GM19035 (cell line): ENCODE measurements around the gene TAS2R4.
"Not testable (repeated sequence)": the region's sequence is repeated elsewhere in the genome, so short reads cannot be mapped to it uniquely, and the experiment has no call there.

Experiments used
- ATAC-seq: cut with Tn5 transposase; IDR thresholded peaks from one replicate; pipeline ENCODE4 v1.9.1; 2021; ENCODE audit not compliant: unreplicated experiment

The TAS2R4 gene, protein sequence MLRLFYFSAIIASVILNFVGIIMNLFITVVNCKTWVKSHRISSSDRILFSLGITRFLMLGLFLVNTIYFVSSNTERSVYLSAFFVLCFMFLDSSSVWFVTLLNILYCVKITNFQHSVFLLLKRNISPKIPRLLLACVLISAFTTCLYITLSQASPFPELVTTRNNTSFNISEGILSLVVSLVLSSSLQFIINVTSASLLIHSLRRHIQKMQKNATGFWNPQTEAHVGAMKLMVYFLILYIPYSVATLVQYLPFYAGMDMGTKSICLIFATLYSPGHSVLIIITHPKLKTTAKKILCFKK

DNA sequence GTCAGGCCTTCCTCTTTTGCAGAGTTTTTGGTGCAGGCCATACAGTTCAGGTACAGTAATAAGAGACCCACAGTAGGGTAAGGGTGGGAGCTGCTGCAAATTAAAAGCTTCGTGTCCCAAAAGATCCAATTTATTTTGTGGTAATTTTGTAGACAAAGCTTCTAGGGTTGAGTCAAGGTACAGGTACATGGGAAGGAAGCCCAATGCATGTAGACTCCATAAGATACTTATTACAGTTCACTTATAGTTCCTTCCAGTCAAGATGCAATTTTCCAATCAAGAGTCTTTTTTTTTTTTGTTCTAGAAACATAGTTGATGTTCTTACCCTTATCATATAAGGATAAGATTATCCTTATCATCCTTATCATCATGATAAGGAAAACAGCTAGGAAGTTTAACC, at the start of gene TAS2R4:
Gene TAS2R4 (plus strand): TSS at position 301 of the 400 bp plus-strand sequence. CDS start 1,815 bp downstream, outside the sequence.
- no peak for ATAC-seq

DNA sequence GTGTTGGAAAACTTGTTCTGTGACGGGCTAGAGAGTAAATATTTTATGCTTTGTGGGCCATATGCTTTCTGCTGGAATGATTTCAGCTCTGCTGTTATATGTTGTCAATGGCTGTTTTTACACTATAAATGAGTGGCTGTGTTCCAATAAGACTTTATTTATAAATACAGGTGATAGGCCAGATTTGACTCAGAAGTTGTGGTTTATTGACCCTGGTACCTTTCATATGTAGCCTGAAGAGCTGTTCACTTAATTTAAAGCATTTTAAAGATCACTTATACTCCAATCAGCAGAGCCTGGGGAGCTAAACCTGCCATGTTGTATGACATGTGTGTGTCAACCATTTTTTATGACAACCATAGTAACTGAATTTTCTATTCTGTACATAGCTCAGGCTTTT, 47.5 kb upstream of the TAS2R4 start:
- ATAC-seq, result no peak

DNA sequence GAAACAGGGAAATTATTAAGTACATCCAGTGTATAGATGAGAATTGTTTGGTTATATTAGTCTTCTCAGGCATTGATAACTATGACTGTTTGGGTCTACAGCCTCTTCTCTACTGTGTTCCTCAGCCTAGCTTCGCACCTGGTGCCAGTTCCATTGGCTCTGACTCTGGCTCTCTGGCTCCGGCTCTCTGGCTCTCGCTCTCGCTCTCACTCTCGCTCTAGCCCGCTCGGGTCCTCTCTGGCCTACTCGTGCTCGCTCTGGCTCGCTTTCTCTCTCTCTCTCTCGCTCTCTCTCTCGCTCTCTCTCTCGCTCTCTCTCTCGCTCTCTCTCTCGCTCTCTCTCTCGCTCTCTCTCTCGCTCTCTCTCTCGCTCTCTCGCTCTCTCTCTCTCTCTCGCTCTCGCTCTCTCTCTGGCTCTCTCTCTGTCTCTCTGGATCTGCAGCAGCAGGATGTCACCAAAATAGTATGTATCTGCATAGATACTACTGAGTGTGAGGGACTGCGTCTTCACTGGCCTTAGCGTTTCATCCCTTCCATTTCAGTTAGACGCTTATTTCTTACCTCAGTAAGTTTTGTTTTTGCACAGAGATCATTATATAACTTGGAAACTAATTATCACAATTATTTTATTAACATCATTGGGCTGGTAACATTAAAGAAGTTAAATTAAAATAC, 44.9 kb upstream of the TAS2R4 start:
- ATAC-seq, result no peak

DNA sequence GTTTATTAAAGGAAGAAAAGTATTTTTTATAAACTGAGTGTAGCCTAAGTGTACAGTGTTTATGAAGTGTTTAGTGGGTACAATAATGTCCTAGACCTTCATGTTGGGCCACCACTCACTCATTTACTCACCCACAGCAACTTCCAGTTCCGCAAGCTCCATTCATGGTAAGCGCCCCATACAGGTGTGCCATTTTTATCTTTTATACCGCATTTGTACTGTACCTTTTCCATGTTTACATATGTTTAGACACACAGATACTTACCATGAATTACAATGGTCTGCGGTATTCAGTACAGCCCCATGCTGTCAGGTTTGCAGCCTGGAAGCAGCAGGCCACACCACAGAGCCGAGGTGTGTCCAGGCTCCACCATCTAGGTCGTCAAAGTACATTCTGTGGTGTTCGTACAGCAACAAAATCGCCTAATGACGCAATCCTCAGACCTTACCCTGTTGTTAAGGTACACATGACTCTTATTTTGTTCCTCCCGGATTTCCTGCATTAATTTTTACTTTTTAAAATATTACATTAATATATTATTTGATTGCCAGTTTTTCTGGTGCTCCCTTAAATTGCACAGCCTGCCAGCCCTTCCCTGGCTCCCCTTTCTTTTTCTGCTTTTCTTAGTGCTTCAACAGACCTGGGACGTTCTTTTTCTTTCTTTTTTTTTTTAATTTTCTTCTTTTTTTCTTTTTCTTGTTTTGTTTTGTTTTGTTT, 39.2 kb upstream of the TAS2R4 start:
- no peak for ATAC-seq

DNA sequence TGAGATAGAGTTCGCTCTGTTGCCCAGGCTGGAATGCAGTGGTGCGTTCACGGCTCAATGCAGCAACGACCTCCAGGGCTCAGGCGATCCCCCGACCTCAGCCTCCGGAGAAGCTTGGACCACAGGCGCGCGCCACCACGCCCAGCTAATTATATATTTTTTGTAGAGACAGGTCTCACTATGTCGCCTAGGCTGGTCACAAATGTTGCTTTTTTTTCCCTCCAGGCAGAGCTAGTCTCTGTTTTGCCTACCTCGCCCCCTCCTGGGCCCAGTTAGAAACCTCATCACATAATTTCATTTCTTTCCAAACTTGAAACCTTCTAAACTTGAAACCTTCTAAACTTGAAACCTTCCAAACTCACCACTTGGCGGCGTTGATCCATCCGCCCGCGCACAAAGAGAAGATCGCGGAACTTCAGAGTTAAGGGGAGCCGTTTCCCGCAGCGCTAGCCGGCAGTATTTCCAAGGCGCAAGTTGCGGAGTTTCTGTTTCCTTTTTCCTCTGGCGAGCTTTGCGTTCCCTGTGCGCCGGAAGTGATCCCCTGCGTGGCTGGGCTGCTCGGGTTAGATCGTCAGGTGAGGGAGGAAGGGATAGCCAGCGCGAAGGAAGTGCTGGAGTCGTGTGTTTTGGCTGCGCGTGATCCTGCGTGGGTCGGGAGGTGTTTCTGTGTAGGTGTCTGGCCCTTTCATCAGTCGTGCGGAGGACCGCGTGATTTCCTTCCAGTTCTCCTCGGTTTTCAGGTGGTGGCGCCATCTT, 38.5 kb upstream of the TAS2R4 start, which contains the start of gene SSBP1:
Gene SSBP1 (plus strand): TSS at position 523 of the 756 bp plus-strand sequence. CDS start 809 bp downstream, outside the sequence.
- peak; percentile 92 for ATAC-seq

DNA sequence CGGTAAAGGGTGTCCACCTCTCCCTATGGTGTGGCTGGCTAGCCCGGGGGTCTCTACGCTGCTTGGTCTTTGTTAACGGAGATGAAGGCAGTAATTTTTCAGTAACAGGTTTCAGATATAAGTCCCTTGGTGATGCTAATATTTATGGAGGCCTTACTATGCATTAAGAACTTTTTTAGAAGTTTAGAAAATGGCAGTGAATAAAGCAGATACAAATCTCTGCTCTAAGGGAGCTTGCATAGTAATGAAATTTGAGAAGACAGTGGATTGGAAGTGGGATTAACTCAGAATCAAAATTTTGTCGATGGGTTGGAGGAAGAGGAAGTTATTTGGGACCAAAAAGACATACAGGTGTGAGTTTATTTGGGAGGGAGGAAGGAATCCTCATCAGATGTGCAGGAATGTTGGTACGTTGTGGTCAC, 37.9 kb upstream of the TAS2R4 start:
- ATAC-seq, result no peak

DNA sequence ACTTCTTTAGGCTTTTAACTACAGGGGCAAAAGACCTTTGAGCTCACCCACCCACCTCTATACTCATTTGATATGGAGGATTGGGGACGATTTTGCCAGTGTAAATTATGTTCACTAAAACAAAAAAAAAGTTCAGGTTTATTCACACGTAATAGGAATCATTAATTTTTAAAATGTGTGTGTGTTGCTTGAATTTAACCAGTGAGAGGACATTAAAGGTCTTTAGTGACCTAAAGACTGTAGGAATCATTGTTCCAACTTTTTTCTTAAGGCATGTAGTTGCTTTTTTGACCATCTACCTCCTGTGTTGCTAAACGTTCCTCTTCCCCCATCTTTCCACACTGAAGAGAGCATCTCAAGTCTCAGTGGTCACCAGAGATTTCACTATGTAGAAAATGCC, 37.2 kb upstream of the TAS2R4 start:
- no peak for ATAC-seq

DNA sequence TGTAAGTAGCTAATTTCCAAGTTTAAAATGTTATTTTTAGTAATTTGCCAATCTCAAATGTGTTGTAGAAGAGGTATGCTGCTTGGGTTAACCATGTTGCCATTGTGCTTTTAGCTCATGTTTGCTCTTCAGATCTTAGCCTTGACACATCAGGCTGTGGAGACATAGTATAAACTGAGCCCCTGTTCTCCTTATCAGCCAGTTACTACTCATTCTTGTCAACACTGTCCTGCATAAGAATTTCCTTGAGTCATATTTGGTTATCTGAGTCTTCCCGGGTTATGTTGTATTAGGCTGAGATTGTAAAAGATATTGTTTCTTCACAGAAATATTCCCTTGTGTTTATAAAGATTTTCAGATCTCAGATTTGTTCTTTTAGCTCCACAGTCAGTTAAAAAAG, 34.2 kb upstream of the TAS2R4 start:
- no peak for ATAC-seq

DNA sequence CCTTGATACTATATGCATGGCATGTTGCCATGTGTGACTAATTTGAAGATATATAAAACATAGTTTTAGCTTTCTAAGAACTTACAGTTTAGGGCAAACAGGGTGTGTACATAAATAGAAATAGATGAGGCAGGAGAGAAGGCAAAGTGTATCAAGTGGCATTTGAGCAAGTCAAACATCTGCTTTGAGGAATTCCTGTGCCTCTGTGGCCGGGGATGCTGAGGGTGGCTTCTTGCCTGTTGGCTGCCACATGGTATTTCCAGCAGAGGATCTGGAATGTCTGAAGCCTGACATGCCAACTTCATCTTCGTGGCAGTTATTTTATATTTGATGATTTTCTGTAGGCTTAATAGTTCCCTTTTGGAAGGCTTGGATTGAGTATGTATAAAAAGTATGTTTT, 32.3 kb upstream of the TAS2R4 start:
- no peak for ATAC-seq

DNA sequence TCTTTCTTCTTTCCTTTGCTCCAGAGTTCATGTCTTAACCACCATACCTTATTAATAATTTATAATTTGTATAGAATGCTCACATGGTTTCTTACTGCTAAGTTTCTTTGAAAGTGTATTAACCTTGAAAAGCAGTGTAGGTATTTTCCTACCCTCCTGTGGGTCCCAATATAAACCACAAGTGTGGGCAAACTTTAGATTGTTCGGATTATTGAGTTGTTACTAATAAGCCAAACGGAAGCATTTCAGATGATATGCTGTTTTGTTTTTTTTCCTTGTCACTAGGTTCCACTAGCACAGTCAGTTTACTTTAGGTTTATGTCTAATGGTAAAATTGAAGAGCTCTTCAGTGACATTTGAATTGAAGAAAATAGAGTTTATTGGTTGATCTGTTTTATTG, 28.1 kb upstream of the TAS2R4 start:
- no peak for ATAC-seq

DNA sequence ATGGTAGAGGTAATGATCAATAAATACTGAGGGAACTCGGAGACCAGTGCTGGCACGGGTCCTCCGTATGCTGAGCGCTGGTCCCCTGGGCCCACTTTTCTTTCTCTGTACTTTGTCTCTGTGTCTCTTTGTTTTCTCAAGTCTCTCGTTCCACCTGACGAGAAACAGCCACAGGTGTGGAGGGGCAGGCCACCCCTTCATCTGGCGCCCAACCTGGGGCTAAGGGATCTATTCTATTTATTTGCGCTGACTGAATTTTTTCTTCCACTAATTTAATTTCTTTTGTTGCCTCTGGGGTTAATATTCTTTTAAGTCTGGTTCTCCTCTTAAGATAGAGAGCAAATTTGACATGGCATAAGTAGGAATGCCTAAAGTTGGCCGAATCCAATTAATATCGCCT, 24.6 kb upstream of the TAS2R4 start:
- not testable (repeated sequence) for ATAC-seq

DNA sequence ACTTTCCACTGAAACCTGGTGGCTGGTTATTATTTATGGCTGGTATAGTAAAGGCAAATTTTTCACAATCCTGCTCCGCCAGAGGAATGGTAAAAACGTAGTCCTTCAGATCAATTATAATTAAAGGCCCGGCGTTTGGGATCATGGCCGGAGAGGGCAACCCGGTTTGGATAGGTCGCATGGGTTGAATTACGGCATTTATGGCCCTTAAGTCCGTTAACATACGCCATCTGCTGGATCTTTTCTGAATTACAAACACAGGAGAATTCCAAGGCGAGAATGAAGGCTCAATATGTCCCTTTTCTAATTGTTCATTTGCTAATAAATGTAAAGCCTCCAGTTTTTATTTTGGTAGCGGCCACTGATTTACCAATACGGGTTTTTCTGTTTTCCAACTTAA, 23.8 kb upstream of the TAS2R4 start:
- ATAC-seq, result no peak

DNA sequence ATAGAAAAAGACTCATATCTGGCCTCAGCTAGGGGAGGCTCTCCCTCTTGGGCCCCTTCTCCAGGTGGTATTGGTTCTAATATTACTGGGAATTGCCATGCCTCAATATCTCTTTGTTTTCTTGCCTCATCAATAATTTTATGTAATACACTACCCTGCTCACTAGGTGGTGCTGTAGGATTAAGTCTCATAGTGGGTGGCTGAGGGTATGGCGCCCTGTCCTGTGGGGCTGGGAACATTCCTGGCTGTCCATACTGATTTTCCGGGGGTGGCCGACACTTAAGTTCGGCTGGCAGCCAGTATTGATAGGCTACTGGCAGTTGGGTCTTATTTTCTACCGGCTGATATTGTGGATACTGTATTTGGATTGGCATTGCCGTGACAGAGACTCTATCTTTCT, 21.5 kb upstream of the TAS2R4 start:
- ATAC-seq, result no peak

DNA sequence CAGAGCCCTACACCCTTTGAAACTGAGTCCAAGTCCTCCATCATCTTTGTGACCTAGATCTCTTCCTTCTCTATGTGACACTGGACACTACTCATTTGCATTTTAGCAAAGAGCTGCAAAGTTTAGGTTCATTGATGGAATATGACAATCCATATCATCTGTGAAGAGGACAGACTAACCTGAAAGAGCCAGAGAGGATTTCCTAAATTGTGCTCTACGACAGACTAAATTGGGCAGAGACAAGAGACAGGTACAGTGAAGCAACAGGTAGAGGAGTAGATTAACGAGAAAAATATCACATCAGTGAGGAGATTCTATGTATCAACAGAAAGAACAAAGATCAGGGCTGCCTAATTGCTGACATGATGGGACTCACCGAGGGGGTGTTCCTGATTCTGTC, 12.7 kb upstream of the TAS2R4 start, which contains the start of gene TAS2R3:
Gene TAS2R3 (plus strand): TSS at position 301 of the 400 bp plus-strand sequence. CDS start 62 bp downstream, at position 363.
- no peak for ATAC-seq

DNA sequence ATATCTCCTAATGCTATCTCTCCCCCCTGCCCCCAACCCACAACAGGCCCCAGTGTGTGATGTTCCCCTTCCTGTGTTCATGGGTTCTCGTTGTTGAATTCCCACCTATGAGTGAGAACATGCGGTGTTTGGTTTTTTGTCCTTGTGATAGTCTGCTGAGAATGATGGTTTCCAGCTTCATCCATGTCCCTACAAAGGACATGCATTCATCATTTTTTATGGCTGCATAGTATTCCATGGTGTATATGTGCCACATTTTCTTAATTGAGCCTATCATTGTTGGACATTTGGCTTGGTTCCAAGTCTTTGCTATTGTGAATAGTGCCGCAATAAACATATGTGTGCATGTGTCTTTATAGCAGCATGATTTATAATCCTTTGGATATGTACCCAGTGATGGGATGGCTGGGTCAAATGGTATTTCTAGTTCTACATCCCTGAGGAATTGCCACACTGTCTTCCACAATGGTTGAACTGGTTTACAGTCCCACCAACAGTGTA, 6.3 kb upstream of the TAS2R4 start:
- not testable (repeated sequence) for ATAC-seq

DNA sequence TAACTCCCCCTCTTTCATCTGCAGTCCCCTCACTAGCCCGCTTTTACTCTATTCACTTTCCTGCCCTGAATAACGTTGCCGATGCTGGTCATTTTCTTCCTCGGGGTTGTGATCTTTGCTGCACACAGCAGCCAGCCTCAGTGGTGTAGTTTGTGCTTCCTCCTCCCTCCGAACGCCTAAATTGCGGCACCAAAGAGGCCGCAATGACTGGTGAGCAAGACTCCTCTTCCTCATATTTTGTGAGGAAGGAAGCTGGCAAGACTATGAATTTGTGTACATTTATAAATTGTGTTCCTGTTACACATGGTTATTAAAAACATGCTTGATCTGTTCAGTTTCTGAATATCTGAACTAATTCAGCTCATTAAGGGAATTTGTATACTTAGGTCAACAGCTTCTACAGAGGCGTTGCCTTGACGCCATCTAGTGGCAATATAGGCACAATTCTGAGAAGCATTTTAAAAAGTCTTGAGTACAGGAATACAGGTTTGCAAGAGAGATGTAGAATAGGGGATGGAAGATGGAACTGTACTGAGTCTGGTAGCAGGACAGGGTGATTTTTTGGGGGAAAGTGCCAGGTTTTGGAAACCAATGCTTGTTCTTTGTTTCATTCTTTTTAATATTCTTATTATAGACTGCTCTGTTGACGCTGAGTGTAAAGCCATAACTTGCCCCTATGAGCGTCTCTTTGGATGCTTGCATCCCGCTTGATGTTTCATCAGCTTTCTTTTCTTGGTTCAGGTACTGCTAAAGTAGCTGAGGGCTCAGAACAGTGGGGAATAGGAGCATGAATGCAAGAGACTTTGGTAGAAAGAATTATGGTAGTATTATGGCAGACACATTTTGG, 9.5 kb downstream of the TAS2R4 start:
- peak; percentile 87 for ATAC-seq

DNA sequence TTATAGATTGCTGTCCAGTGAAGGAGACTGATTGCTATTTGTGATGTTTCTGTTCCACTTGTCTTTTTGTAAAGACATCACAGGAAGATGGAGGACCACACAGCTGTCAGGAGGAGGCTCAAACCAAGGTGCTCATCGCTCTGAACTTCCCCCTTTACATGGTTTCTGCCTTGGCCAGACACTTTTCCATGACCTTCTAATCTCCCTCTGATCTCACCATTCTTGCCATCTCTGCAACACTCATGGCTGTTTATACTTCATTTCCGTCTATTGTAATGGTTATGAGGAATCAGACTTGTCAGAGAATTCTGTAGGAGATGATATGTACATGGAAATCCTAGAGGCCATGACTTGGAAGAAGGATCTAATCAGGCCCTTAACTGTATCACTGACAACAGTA, 11.8 kb downstream of the TAS2R4 start:
- no peak for ATAC-seq

DNA sequence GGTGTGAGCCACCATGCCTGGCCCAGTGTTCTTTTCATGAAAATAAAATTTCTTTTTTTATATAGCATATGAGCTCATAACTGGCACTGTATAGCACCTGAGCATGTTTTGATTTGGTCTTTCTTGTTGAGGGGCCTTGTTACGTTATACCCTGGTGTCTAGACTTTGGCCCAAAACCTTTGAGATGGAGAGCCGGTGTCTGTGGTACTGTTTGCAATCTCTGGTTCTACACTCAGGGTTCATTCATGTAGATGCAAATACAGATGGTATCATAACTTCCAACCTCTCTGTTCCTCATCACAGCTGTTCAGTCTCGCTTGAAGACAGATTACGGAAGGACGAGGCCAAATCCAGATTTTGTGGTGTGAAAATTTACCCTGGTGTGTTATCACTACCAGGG, 13.4 kb downstream of the TAS2R4 start, which contains the start of gene TAS2R5:
Gene TAS2R5 (plus strand): TSS at position 301 of the 400 bp plus-strand sequence. CDS start 145 bp downstream, outside the sequence.
- no peak for ATAC-seq

DNA sequence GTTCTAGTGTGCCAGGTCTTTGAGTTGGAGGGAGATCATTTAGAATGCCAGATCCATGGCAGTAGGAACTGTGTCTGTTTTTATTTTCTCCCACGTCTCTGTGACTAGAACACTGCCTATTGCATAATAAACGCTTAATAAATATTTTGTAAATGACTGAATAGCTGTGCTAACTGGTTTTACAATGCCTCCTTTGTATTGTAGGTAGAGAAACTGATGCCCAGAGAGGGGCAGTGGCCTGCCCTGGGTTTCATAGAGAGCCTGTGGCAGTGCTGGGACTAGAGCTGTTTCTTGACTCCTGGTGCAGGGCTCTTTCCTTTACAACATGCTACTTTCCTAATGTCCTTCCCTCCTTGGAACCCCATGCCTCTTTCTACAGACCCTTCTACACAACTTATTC, 16.1 kb downstream of the TAS2R4 start:
- no peak for ATAC-seq

DNA sequence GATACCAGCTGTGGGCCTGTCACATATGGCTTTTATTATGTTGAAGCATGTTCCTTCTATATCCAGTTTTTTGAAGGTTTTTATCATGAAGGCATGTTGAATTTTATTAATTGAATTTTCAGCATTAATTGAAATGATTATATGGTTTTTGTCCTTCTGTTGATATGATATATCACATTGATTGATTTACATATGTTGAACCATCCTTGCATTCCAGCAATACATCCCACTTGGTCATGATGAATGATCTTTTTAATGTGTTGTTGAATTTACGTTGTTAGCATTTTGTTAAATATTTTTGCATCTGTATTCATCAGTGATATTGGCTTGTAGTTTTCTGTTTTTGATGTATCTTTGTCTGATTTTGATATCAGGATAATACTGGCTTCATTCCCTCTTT, 43.6 kb downstream of the TAS2R4 start:
- ATAC-seq, result no peak
